Measurements from ENCODE around the gene DBH. TPM values are rescaled to one million over a fixed set of nuclear protein-coding genes. Genes with fewer than 3 reads are reported as not detected.

DBH gene
- total RNA-seq, 4 donors from 2014 or later: 0.11 to 0.15 TPM; not detected in 2

DNA sequence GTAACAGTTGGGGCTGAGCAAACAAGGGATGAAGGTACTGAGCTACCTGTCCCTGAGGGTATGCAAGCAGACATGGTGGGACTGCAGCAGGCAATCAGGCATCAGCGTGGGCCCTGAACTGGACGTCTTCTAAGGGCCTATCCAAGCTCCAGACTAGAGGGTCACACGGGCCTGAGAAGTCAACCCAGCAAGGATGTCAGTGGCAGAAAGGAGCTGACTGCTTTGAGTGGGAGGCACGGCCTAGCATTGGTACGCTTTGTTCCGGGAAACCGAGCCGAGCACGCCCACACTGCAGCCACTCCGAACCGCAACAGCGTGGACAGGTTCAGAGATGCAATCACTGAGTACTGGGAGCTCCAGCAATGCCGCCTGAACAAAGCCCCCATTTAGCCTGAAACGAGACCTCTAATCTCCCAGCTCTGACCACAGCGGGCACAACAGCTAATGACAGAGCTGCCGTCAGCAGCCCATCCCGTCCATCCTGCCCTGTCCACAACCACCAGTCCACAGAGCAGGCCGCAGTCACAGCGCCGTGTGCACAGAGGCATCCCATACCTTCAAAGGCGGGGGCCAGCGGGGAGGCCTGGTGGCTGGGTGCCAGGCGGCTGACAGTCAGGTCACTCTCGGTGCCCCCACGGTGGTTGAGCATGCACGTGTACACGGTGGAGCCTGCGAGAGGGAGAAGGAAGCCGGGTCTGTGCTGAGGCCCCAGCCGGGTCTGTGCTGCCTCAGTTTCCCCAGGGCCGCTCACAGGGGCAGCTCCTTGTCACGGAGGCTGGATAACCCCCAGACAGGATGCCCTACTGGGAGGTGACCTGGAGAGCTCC, 57.8 kb downstream of the DBH start:
- no peaks in the 10 kb centered on the region for H3K27me3 ChIP-seq
- intact Hi-C loops (cut with DNase I): no loop called here
- WGBS, 2 donors: 84 to 93% methylated on average over 13 to 26 of the region's 32 CpGs
- no peak overlapping the region for H3K27ac ChIP-seq
- peaks cover 0 to 11% of the 10 kb centered on the region in 2 donors for H3K4me1 ChIP-seq
- no peaks in the 10 kb centered on the region for H3K9me3 ChIP-seq
- no peak for TF ChIP-seq POLR2A (IDR thresholded peaks at IDR 0.05)
- TF ChIP-seq, protein P1, sequence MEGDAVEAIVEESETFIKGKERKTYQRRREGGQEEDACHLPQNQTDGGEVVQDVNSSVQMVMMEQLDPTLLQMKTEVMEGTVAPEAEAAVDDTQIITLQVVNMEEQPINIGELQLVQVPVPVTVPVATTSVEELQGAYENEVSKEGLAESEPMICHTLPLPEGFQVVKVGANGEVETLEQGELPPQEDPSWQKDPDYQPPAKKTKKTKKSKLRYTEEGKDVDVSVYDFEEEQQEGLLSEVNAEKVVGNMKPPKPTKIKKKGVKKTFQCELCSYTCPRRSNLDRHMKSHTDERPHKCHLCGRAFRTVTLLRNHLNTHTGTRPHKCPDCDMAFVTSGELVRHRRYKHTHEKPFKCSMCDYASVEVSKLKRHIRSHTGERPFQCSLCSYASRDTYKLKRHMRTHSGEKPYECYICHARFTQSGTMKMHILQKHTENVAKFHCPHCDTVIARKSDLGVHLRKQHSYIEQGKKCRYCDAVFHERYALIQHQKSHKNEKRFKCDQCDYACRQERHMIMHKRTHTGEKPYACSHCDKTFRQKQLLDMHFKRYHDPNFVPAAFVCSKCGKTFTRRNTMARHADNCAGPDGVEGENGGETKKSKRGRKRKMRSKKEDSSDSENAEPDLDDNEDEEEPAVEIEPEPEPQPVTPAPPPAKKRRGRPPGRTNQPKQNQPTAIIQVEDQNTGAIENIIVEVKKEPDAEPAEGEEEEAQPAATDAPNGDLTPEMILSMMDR (IDR thresholded peaks at IDR 0.05): no peak
- DNase-seq: no peak
- no peaks in the 10 kb centered on the region for H3K36me3 ChIP-seq
- no peak overlapping the region for H3K4me3 ChIP-seq (replicated peaks in 1 of 3)

DNA sequence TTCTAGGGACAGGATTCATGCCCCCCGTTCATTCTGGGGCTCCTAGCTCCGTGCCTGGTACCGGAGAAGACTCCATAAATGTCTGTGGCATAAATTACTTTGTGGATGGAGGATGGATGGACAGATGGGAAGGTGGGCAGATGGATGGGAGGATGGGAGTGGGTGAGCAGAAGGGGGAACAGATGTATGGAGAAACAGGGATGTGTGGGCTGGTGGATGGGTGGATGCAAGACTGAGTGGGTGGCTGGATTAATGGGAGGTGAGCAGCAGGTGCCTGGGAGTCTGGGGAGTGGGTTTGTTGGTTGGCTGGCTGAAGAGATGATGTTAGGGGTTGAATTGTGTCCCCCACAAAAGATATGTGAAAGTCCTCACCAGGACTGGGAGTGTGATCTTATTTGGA, 58.5 kb downstream of the DBH start:
- no peaks in the 10 kb centered on the region for H3K27me3 ChIP-seq
- peaks cover 0 to 9% of the 10 kb centered on the region in 2 donors for H3K4me1 ChIP-seq
- H3K9me3 ChIP-seq: no peaks in the 10 kb centered on the region
- no peak for DNase-seq
- no peaks in the 10 kb centered on the region for H3K36me3 ChIP-seq
- TF ChIP-seq, protein P1 (IDR thresholded peaks at IDR 0.05): no peak
- no peak for TF ChIP-seq POLR2A (IDR thresholded peaks at IDR 0.05)
- intact Hi-C loops (cut with DNase I): no loop called here
- no peak overlapping the region for H3K27ac ChIP-seq
- WGBS, 2 donors: 65 to 76% methylated on average over 3 of the region's 3 CpGs
- no peak overlapping the region for H3K4me3 ChIP-seq (replicated peaks in 1 of 3)

DNA sequence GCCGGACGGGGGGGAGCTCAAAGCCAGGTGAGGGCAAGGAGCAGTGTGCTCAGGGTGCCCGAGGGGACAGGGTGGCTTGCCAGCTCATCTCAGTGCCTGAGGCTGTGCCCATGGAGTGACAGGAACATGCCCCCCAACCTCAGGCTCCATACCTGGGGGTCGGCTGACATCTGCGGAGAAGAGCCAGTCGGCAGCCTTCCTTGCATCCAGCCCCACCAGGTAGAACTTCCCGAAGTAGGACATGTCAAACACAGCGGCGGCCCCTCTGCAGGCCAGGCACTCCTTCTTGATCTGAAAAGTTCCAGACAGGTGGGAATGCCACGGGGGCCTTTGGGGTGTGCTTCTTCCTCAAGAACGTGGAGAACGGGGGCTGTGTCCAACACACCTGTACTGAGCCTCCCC, 59.9 kb downstream of the DBH start:
- Histone ChIP-seq H3K27me3 (no peaks in the 10 kb centered on the region), H3K27ac (no peak overlapping the region), H3K4me1 (no peaks in the 10 kb centered on the region), H3K9me3 (no peaks in the 10 kb centered on the region), H3K36me3 (no peaks in the 10 kb centered on the region), H3K4me3 (replicated peaks in 1 of 3) (no peak overlapping the region)
- intact Hi-C loops (cut with DNase I): no loop called here
- DNase-seq: no peak
- WGBS, 2 donors: 89 to 94% methylated on average over 10 to 12 of the region's 12 CpGs
- TF ChIP-seq, protein P1 (IDR thresholded peaks at IDR 0.05): no peak
- no peak for TF ChIP-seq POLR2A (IDR thresholded peaks at IDR 0.05)

DNA sequence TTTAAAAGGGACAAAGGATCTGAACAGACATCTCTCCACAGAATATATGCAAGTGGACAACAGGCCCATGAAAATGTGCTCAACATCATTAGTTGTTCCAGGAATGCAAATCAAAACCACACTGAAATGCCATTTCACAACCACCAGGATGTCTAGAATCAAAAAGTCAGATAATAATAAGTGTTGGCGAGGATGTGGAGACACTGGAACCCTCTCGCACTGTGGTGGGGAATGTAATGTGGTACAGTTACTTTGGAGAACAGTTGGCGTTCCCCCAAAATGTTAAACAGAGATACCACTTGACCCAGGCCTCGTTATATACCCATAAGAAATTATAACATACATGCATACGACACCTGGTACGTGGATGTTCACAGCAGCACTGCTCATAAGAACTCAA, 63.4 kb downstream of the DBH start:
- DNase-seq: no peak
- WGBS, 2 donors: 96 to 100% methylated on average over 6 of the region's 6 CpGs
- Histone ChIP-seq H3K36me3 (no peaks in the 10 kb centered on the region), H3K27me3 (no peaks in the 10 kb centered on the region), H3K4me3 (replicated peaks in 1 of 3) (no peak overlapping the region), H3K27ac (no peak overlapping the region), H3K4me1 (peaks cover 8 to 14% of the 10 kb centered on the region in 2 donors), H3K9me3 (no peaks in the 10 kb centered on the region)
- no peak for TF ChIP-seq POLR2A (IDR thresholded peaks at IDR 0.05)
- TF ChIP-seq, protein P1 (IDR thresholded peaks at IDR 0.05): no peak
- intact Hi-C loops (cut with DNase I): no loop called here

DNA sequence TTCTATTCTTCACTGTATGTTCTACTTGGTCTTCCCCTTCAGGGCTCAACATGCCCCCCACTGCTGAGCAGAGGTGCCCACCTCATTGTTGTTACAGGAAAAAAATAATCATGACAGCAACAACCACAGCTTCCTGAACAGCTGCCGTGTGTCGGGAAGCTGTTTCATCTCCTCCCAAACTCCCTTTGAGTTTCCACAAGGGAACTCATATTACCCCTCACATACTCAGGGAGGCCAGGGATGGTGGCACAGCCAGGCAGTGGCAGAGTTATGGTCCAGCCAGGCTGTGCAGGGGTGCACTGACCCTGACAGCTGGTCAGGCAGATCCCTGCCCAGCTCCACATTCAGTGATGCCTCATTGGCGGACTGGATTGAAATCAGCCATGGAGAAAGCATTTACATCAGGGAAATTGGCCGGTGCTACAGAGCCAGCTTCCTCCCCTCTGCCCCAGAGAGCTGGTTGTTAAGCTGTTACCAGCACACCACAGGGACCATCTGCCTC, 64.7 kb downstream of the DBH start:
- WGBS, 2 donors: 73 to 74% methylated on average over 3 to 4 of the region's 4 CpGs
- Histone ChIP-seq H3K36me3 (no peaks in the 10 kb centered on the region), H3K4me1 (peaks cover 8 to 14% of the 10 kb centered on the region in 2 donors), H3K27ac (no peak overlapping the region), H3K27me3 (no peaks in the 10 kb centered on the region), H3K9me3 (no peaks in the 10 kb centered on the region), H3K4me3 (replicated peaks in 1 of 3) (no peak overlapping the region)
- TF ChIP-seq, protein P1 (IDR thresholded peaks at IDR 0.05): no peak
- TF ChIP-seq POLR2A (IDR thresholded peaks at IDR 0.05): no peak
- DNase-seq: no peak
- intact Hi-C loops (cut with DNase I): no loop called here
